GOT3 (cell line): Measurements from ENCODE around the gene COL15A1.

ENCODE experiments used
- DNase-seq: peaks from one replicate; lab custom pipeline; 2025; ENCODE audit warnings: mixed read lengths; lab: John Stamatoyannopoulos, UW

Gene COL15A1

GRCh38 chr9:99037769-99038483 is 94.2 kb downstream of the COL15A1 start:
- DNase-seq = no peak

GRCh38 chr9:99038484-99038820 is 94.7 kb downstream of the COL15A1 start:
- DNase-seq = no peak

DNA sequence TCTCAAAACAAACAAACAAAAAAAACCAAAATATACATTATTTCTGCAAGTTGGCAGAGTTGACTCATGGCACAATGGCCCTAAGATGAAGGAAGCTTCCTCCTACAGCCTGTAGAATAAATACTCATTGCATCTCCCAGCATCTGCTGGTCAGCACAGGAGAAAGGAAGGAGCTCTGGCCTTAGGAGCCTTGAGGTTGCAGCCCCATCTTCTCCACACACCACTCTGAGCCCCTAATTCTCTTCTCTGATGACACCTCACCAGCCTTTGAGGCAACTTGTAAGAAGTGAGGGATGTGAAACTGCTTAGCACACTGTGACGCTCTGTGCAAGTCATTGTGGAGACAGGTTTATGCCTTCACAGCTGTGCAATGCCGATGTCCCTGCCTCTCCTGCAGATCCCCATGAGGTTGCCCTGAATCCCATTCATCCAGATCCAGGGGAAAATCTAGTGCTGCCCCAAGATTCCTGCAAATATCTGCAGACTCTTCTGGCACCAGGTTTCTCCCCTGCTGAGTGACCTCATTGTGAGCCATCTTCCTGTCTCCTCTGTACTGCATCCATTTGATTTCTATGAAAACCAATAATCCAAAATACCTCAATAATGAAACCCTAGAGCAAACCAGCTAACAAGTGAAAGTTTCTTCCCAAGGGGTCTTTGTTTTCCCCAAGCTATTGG is 95.9 kb downstream of the COL15A1 start:
- DNase-seq = no peak

GRCh38 chr9:99040251-99040900 is 96.7 kb downstream of the COL15A1 start:
- no peak for DNase-seq

DNA sequence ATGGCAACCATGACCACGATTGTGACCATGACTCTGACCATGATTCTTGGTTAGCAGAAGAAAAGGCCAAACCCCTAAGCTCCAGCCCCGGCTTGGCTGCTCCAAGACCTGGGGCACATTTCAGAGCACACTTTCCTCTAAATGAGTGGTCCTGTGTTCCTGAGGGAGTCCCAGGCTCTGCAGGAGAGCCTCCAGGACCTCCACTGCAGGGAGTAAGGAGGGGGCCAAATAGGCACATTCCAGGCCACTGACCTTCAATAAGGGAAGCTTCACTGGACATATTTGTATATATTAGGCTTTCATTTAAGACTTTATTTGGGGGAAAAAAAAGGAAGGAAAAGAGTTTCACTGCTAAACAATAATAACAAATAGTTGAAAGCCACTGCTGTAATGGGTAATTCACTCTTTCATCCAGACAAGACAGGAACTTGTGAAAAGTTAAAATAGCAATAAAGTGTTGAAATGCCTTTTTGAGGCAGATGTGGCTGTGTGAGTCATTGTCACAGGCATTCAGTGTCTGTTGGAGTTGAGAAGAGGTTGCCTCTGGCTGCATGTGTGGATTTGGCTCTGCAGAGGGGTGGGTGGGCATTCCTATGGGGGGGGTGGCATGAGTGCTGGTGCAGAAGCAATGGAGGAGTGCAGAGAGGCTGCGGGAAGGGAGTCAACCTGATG is 97.3 kb downstream of the COL15A1 start:
- DNase-seq = no peak

- DNase-seq = no peak
Measured at GRCh38 chr9:99041618-99042017, 97.9 kb downstream of the COL15A1 start.

DNA sequence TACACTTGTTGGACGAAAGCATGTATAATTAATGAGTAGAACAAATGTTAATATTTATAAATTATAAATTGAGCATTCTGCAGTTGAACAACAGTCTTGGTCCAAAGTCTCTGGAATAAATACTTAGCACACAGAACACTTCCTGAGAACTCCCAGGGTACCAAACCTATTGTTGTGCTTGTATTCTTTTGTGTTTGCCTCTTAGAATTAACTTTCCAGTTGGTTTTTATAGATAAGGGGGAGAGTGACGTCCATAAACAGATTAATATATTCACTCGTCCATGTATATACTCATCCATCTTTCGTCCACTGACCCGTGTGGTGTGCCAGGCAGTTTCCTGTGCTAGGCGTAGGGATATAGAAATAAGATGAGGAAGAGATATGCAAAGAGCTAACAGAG is 98.9 kb downstream of the COL15A1 start:
- no peak for DNase-seq

GRCh38 chr9:99044827-99045226 is 101.1 kb downstream of the COL15A1 start:
- no peak for DNase-seq

- no peak for DNase-seq
Measured at GRCh38 chr9:99046068-99046467, 102.4 kb downstream of the COL15A1 start.

DNA sequence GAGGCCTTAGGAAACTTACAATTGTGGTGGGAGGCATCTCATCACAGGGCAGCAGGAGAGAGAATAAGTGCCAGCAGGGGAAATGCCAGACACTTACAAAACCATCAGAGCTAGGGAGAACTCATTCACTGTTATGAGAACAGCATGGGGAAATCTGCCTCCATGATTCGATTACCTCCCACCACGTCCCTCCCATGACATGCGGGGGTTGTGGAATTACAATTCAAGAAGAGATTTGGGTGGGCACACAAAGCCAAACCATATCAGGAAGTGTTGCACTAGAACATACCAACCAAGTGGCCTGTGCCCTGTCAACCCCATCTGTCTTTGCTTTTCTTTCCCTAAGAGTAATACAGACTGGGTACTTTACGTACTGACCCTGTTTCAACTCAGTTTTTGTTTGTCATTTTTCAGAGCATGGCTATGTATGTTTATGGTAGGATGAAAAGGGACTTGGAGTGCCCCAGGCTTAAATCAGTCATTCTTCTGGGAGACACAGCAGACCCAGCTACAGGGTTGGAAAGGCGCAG is 102.9 kb downstream of the COL15A1 start:
- no peak for DNase-seq

GRCh38 chr9:99049228-99049627 is 105.5 kb downstream of the COL15A1 start:
- no peak for DNase-seq

DNA sequence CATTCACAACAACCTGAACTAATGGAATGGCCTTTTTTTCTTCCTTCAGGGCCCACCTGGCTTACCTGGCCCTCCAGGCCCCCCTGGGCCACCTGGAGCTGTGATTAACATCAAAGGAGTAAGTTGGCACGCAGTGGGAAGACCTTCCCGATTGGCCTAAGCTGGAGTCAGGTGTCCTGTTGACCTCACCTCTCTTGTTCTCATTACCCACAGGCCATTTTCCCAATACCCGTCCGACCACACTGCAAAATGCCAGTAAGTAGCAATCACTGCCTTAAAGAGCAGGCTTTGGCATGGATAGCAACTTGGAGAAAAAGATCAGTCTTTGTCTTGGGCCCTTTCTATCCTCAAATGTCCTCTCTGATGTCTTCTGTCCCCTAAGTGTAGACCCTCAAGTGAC is 105.9 kb downstream of the COL15A1 start:
- no peak for DNase-seq

GRCh38 chr9:99050292-99050911 is 106.7 kb downstream of the COL15A1 start:
- no peak for DNase-seq

- DNase-seq = no peak
Measured at GRCh38 chr9:99050924-99051323, 107.2 kb downstream of the COL15A1 start.

DNA sequence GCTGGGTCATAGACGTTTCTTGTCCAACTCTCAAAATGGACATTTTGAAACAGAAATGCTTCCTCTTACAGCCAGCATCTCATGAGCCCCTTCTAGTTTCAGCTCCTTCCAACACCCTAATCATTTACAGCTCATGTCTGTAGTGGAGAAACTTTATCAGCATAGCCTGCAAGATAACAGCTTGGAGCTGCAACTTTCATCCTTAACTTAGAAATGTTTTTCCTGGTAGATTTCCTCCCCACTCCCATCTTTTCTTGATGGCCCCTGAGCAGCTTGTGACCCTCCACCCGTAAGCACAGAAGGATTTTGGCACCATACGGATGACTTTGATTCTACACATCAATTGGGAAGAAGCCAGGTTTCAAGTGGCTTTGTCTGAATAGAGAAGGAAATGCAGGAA is 107.7 kb downstream of the COL15A1 start:
- no peak for DNase-seq

DNA sequence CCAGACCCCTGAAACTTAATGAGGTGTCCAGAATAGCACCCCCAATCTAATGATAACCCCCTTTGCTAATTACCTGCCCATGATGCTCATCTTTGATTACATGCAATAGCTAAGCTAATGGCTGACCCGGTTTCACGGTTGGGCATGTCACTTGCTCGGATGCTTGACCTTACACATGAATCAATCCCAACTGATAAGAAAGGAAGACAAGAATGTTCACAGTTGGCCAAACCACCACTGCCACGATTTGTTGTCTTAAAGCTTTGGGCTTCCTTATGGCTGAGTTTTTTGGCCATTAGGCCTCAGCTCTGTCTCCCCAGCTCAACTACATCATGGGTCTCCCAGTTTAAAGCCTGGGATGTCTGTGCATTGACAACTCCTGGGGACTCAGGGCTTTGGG is 108.1 kb downstream of the COL15A1 start:
- no peak for DNase-seq

- DNase-seq = no peak
Measured at GRCh38 chr9:99052815-99053715, 109.4 kb downstream of the COL15A1 start.

- no peak for DNase-seq
Measured at GRCh38 chr9:99054581-99054980, 110.9 kb downstream of the COL15A1 start.

DNA sequence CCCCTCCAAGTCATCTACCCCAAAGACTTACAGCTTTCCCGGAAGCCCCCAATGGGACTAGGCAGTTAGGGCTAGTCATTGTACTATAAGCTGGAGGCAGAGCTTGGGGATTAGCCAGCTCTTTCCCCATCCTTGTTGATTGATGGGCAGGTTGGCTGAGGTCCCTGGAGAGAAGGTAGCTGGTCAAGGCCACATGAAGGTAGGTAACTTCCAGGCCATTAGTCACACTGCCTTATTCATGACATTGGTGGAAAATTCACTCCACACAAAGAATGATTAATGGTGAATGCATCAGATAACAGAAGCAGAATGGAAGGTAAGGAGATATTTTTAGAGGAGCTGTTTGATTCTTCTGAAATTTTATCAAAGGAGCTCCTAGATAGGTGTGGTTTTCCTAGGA is 111.7 kb downstream of the COL15A1 start:
- DNase-seq = no peak

DNA sequence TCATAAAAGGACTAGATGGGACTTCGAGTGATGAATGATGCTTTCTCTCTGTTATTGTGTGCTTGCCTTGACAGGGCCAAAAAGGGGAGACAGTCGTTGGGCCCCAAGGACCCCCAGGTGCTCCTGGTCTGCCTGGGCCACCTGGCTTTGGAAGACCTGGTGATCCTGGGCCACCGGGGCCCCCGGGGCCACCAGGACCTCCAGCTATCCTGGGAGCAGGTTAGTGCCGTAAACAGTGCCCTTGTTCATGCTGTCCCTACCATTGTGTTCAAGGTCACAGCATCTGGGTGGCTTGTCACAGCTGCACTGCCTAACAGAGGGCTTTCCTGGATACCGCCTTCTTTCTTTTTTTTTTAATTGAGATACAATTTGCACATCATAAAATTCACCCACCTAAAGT is 112.5 kb downstream of the COL15A1 start:
- DNase-seq = no peak
